Effector memory CD8-positive, alpha-beta T cell (primary cell): ENCODE data around the gene NUDT4B.
"Not testable (repeated sequence)": the region's sequence is repeated elsewhere in the genome, so short reads cannot be mapped to it uniquely, and the experiment has no call there.

ENCODE experiments used
- ATAC-seq: fragments of 150-1000 bp; cut with Tn5 transposase; replicated peaks from 2 replicates; pipeline ENCODE4 v1.10.0; 2021; ENCODE audit warnings: mild to moderate bottlenecking, moderate library complexity
- DNase-seq, 3 experiments: peaks; one replicate each; pipeline ENCODE4 v3.0.0; 2021
- H3K27ac Mint-ChIP-seq, 2 donors: one replicate each; pipeline ENCODE4 v1.8.0; 2022; ENCODE audit warnings: mild to moderate bottlenecking in 2 of 2, mixed read lengths in 2 of 2, moderate library complexity in 2 of 2
- H3K27me3 Mint-ChIP-seq, 2 donors: one replicate each; pipeline ENCODE4 v1.8.0; 2022; ENCODE audit warnings: mixed read lengths in 2 of 2
- H3K36me3 Mint-ChIP-seq: one replicate; pipeline ENCODE4 v1.8.0; 2022; ENCODE audit warnings: mild to moderate bottlenecking, moderate library complexity, mixed read lengths; ENCODE audit not compliant: insufficient read depth
- H3K4me1 Mint-ChIP-seq, 2 donors: one replicate each; pipeline ENCODE4 v1.8.0; 2022; ENCODE audit warnings: low read depth in 2 of 2, mixed read lengths in 2 of 2
- H3K4me3 Mint-ChIP-seq, 2 donors: one replicate each; pipeline ENCODE4 v1.8.0; 2022; ENCODE audit warnings: mild to moderate bottlenecking in 2 of 2, mixed read lengths in 2 of 2, moderate library complexity in 2 of 2
- H3K9me3 Mint-ChIP-seq, 2 donors: one replicate each; pipeline ENCODE4 v1.8.0; 2022; ENCODE audit warnings: mixed read lengths in 2 of 2

The NUDT4B gene

GRCh38 chr1:148758412-148758811 is 9.8 kb downstream of the NUDT4B start:
- not testable (repeated sequence) for H3K36me3 Mint-ChIP-seq
- peak; percentile 97 for ATAC-seq

GRCh38 chr1:148758925-148759324 is 10.4 kb downstream of the NUDT4B start:
- H3K4me1 Mint-ChIP-seq, H3K9me3 Mint-ChIP-seq, DNase-seq, H3K36me3 Mint-ChIP-seq, ATAC-seq, H3K27me3 Mint-ChIP-seq, H3K27ac Mint-ChIP-seq, H3K4me3 Mint-ChIP-seq: not testable (repeated sequence)

More at GRCh38 chr1:148758412-148758811, 9.8 kb downstream of the NUDT4B start:
- H3K27me3 Mint-ChIP-seq, DNase-seq, H3K4me1 Mint-ChIP-seq, H3K27ac Mint-ChIP-seq, H3K4me3 Mint-ChIP-seq, H3K9me3 Mint-ChIP-seq: not testable (repeated sequence)

- H3K9me3 Mint-ChIP-seq, H3K27me3 Mint-ChIP-seq, H3K27ac Mint-ChIP-seq, H3K36me3 Mint-ChIP-seq, ATAC-seq, H3K4me1 Mint-ChIP-seq, H3K4me3 Mint-ChIP-seq: not testable (repeated sequence)
- peak in 1 of 3 experiments; percentile 2 for DNase-seq
Observed at GRCh38 chr1:148759749-148760148, 11.2 kb downstream of the NUDT4B start.

GRCh38 chr1:148760206-148760605 is 11.6 kb downstream of the NUDT4B start:
- DNase-seq, H3K27ac Mint-ChIP-seq, H3K36me3 Mint-ChIP-seq, H3K27me3 Mint-ChIP-seq, H3K4me3 Mint-ChIP-seq, ATAC-seq, H3K9me3 Mint-ChIP-seq, H3K4me1 Mint-ChIP-seq: not testable (repeated sequence)

GRCh38 chr1:148761360-148761759 is 12.8 kb downstream of the NUDT4B start:
- H3K27me3 Mint-ChIP-seq, ATAC-seq: not testable (repeated sequence)

GRCh38 chr1:148765238-148766019 is 16.9 kb downstream of the NUDT4B start:
- H3K4me1 Mint-ChIP-seq, ATAC-seq, H3K27me3 Mint-ChIP-seq, H3K27ac Mint-ChIP-seq, H3K4me3 Mint-ChIP-seq, H3K36me3 Mint-ChIP-seq, H3K9me3 Mint-ChIP-seq, DNase-seq: not testable (repeated sequence)

More at GRCh38 chr1:148761360-148761759, 12.8 kb downstream of the NUDT4B start:
- DNase-seq, H3K4me1 Mint-ChIP-seq, H3K27ac Mint-ChIP-seq, H3K4me3 Mint-ChIP-seq, H3K36me3 Mint-ChIP-seq, H3K9me3 Mint-ChIP-seq: not testable (repeated sequence)

GRCh38 chr1:148768541-148768940 is 20.0 kb downstream of the NUDT4B start:
- H3K9me3 Mint-ChIP-seq, DNase-seq, ATAC-seq, H3K4me3 Mint-ChIP-seq, H3K4me1 Mint-ChIP-seq, H3K27me3 Mint-ChIP-seq, H3K27ac Mint-ChIP-seq, H3K36me3 Mint-ChIP-seq: not testable (repeated sequence)

- ATAC-seq, H3K9me3 Mint-ChIP-seq, H3K4me3 Mint-ChIP-seq, H3K27ac Mint-ChIP-seq, H3K36me3 Mint-ChIP-seq, DNase-seq, H3K27me3 Mint-ChIP-seq, H3K4me1 Mint-ChIP-seq: not testable (repeated sequence)
Observed at GRCh38 chr1:148769495-148769894, 20.9 kb downstream of the NUDT4B start.

- DNase-seq, ATAC-seq, H3K36me3 Mint-ChIP-seq, H3K27ac Mint-ChIP-seq, H3K27me3 Mint-ChIP-seq, H3K4me3 Mint-ChIP-seq, H3K4me1 Mint-ChIP-seq, H3K9me3 Mint-ChIP-seq: not testable (repeated sequence)
Observed at GRCh38 chr1:148773690-148774089, 25.1 kb downstream of the NUDT4B start.

GRCh38 chr1:148774102-148774501 is 25.5 kb downstream of the NUDT4B start:
- not testable (repeated sequence) for H3K36me3 Mint-ChIP-seq, ATAC-seq, H3K27ac Mint-ChIP-seq, H3K4me1 Mint-ChIP-seq, H3K27me3 Mint-ChIP-seq, H3K9me3 Mint-ChIP-seq, H3K4me3 Mint-ChIP-seq, DNase-seq

GRCh38 chr1:148775263-148775662 is 26.7 kb downstream of the NUDT4B start:
- not testable (repeated sequence) for H3K9me3 Mint-ChIP-seq, H3K4me1 Mint-ChIP-seq, ATAC-seq, H3K27me3 Mint-ChIP-seq, H3K4me3 Mint-ChIP-seq, H3K36me3 Mint-ChIP-seq, H3K27ac Mint-ChIP-seq, DNase-seq

- H3K4me3 Mint-ChIP-seq, ATAC-seq, H3K27ac Mint-ChIP-seq, H3K36me3 Mint-ChIP-seq, H3K9me3 Mint-ChIP-seq, H3K27me3 Mint-ChIP-seq, DNase-seq, H3K4me1 Mint-ChIP-seq: not testable (repeated sequence)
Observed at GRCh38 chr1:148777649-148778048, 29.1 kb downstream of the NUDT4B start.

GRCh38 chr1:148780404-148780803 is 31.8 kb downstream of the NUDT4B start:
- not testable (repeated sequence) for ATAC-seq, DNase-seq, H3K27ac Mint-ChIP-seq, H3K4me1 Mint-ChIP-seq, H3K36me3 Mint-ChIP-seq, H3K4me3 Mint-ChIP-seq, H3K9me3 Mint-ChIP-seq, H3K27me3 Mint-ChIP-seq

- DNase-seq, H3K27ac Mint-ChIP-seq, H3K9me3 Mint-ChIP-seq, H3K4me1 Mint-ChIP-seq, H3K36me3 Mint-ChIP-seq, ATAC-seq, H3K4me3 Mint-ChIP-seq, H3K27me3 Mint-ChIP-seq: not testable (repeated sequence)
Observed at GRCh38 chr1:148791543-148792099, 43.0 kb downstream of the NUDT4B start.
